BJ (cell line): ENCODE results near the gene TSPAN14. TPM values are rescaled to one million over a fixed set of nuclear protein-coding genes. Genes with fewer than 3 reads are reported as not detected.

Experiments used
- CTCF ChIA-PET: fragments of 350-600 bp; formaldehyde crosslinking; extraction: SDS; loops from one replicate; lab custom pipeline; 2021; ENCODE audit warnings: antibody characterized with exemption, inconsistent platforms; lab: Yijun Ruan, JAX
- POLR2A ChIA-PET: fragments of 300-600 bp; sonication (Branson Sonifier 250); formaldehyde crosslinking; extraction: SDS; loops from one replicate; lab custom pipeline; 2021; ENCODE audit warnings: antibody characterized with exemption; lab: Charles Lee
- DNase-seq: peaks from one replicate; pipeline ENCODE4 v3.0.0-alpha.2; 2011; ENCODE audit warnings: low read depth
- H3K27me3 ChIP-seq: 2 replicates; pipeline ENCODE4 v1.6.0; 2011; ENCODE audit warnings: low read length; ENCODE audit not compliant: control insufficient read depth, insufficient read depth
- H3K36me3 ChIP-seq: 2 replicates; pipeline ENCODE4 v1.5.1; 2011; ENCODE audit warnings: low read length; ENCODE audit not compliant: control insufficient read depth, insufficient read depth
- H3K4me3 ChIP-seq: 2 replicates; pipeline ENCODE4 v1.5.1; 2011; ENCODE audit warnings: low read depth, mild to moderate bottlenecking, control low read depth, low read length
- polyA plus RNA-seq: library from polyadenylated mRNA; depleted of rRNA; stranded (reverse); fragments of >200 nt; gene quantifications from 2 replicates; pipeline ENCODE4 v1.2.3, GENCODE V29; 2011
- TF ChIP-seq, protein P1 (sequence below): IDR thresholded peaks from 2 replicates; pipeline ENCODE4 v1.5.1; 2011; ENCODE audit warnings: low read depth, mild to moderate bottlenecking, control low read depth, inconsistent platforms, low read length, moderate library complexity; ENCODE audit not compliant: insufficient read depth

Gene TSPAN14
- polyA plus RNA-seq, 1 experiment: 33.3 TPM

DNA sequence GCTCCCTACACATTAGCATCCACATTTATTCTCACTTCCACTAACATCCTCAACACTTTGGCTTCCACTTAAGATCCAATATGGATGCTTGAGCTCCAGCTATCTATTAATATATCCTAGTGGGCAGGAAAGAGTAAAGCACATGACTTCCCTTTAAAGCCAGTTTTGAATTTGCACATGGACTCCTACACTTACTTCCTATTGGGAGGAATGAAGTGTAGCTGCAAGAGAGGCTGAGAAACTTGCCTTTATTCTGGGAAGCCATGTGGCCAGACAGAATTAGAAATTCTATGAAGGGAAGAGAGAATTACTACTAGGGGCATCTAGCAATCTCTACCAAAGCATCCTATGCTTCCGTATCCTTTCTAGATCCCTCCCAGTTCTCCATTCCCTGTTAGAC lies 3.0 kb upstream of the TSPAN14 start:
- TF ChIP-seq, protein P1, sequence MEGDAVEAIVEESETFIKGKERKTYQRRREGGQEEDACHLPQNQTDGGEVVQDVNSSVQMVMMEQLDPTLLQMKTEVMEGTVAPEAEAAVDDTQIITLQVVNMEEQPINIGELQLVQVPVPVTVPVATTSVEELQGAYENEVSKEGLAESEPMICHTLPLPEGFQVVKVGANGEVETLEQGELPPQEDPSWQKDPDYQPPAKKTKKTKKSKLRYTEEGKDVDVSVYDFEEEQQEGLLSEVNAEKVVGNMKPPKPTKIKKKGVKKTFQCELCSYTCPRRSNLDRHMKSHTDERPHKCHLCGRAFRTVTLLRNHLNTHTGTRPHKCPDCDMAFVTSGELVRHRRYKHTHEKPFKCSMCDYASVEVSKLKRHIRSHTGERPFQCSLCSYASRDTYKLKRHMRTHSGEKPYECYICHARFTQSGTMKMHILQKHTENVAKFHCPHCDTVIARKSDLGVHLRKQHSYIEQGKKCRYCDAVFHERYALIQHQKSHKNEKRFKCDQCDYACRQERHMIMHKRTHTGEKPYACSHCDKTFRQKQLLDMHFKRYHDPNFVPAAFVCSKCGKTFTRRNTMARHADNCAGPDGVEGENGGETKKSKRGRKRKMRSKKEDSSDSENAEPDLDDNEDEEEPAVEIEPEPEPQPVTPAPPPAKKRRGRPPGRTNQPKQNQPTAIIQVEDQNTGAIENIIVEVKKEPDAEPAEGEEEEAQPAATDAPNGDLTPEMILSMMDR: no peak
- CTCF ChIA-PET: interaction anchor here (1.2 to 28.2 kb wide), 2 partner anchors 11 to 54 kb away, joined by 4 to 661 read pairs; no protein-coding TSS in a partner anchor
- no peak for DNase-seq
- no peak overlapping the region for H3K4me3 ChIP-seq
- H3K27me3 ChIP-seq: 0 out of 2 replicates have a peak, but pooled peaks cover 1% of the 10 kb centered on the region
- POLR2A ChIA-PET: no interaction called here
- H3K36me3 ChIP-seq: no peaks in the 10 kb centered on the region

- DNase-seq: no peak
- Histone ChIP-seq H3K36me3 (no peaks in the 10 kb centered on the region), H3K27me3 (no peaks in the 10 kb centered on the region), H3K4me3 (no peak overlapping the region)
- CTCF ChIA-PET: interaction anchor here (1.2 to 28.2 kb wide), 3 partner anchors 7 to 53 kb away, joined by 4 to 661 read pairs (median 10); no protein-coding TSS in a partner anchor
- POLR2A ChIA-PET: no interaction called here
- TF ChIP-seq, protein P1: no peak
Observed at GRCh38 chr10:80452069-80452468, 2.0 kb upstream of the TSPAN14 start.

DNA sequence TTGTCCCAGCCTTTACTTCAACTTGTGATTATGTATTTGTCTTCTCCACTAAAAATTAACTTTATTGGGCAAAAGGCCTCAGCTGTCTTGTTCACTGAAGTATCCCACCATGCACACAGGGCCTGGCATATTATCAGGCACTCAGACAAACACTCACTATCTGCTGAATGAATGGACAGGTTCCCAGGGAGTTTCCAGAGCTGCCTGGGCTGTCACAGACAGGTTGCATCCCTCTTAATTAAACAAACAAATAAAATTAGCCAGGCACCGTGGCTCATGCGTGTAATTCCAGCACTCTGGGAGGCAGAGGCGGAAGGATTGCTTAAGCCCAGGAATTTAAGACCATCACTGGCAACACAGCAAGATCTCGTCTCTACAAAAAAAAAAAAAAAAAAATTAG lies 1.5 kb upstream of the TSPAN14 start:
- ChIA-PET POLR2A (no interaction called here), CTCF (interaction anchor here (1.2 to 28.2 kb wide), 3 partner anchors 8 to 53 kb away, joined by 4 to 661 read pairs (median 10); no protein-coding TSS in a partner anchor)
- TF ChIP-seq, protein P1: no peak
- Histone ChIP-seq H3K27me3 (no peaks in the 10 kb centered on the region), H3K36me3 (no peaks in the 10 kb centered on the region), H3K4me3 (no peak overlapping the region)
- no peak for DNase-seq

DNA sequence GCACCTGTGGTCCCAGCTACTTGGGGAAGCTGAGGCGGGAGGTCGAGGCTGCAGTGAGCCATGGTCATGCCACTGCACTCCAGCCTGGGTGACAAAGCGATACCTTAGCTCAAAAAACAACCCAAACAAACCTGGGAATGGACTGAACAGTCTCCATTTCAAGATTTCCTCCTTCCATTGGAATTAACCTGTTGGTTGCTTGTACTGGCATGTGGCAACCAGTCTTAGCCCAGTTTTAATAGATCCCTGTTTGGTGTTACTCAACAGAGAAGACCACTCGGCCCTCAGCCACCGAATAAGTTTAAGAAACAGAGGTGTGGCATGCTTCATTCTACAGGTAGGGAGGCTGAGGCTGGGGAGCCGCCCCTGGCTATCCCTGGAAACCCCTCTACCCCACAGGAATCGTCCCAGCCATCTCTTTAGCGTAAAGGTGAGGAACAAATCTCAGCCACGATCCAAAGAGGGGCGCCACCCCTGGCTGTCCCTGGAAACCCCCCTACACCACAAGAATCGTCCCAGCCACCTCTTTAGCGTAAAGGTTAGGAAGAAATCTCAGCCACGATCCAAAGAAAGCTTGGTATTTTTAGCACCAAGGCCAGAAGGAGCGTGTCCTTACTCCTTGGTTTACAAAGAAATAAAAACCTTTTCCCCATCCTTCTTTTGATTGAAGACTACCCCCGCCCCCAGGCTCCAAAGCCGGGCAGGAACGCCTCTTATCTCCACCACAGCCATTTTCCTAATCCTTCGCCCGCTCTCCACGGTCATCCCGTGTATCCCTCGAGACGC lies 861 bp upstream of the TSPAN14 start:
- TF ChIP-seq, protein P1: no peak
- ChIA-PET POLR2A (no interaction called here), CTCF (interaction anchor here (0.6 to 28.2 kb wide), 3 partner anchors 9 to 70 kb away, joined by 3 to 661 read pairs (median 10); no protein-coding TSS in a partner anchor)
- Histone ChIP-seq H3K27me3 (no peaks in the 10 kb centered on the region), H3K36me3 (no peaks in the 10 kb centered on the region), H3K4me3 (peak overlapping the region; percentile 42)
- no peak for DNase-seq
